Activated CD8-positive, alpha-beta memory T cell treated with anti-CD3 and anti-CD28 coated beads for 36 hours (primary cell): ENCODE measurements around the gene FILIP1. TPM values are rescaled to one million over a fixed set of nuclear protein-coding genes. Genes with fewer than 3 reads are reported as not detected.

Experiments
- CTCF ChIA-PET: fragments of 350-600 bp; sonication (Branson Sonifier 250); formaldehyde crosslinking; loops from one replicate; lab custom pipeline; 2021; ENCODE audit warnings: antibody characterized with exemption; lab: Charles Lee
- POLR2A ChIA-PET: fragments of 350-600 bp; sonication (Branson Sonifier 250); formaldehyde crosslinking; loops from one replicate; lab custom pipeline; 2021; ENCODE audit warnings: antibody characterized with exemption; lab: Charles Lee
- total RNA-seq, 2 experiments: library from RNA; stranded (reverse); gene quantifications; one replicate each; pipeline ENCODE4 v1.2.3, GENCODE V29; 2021

The FILIP1 gene
- total RNA-seq, 2 experiments from 2014 or later: not detected

DNA sequence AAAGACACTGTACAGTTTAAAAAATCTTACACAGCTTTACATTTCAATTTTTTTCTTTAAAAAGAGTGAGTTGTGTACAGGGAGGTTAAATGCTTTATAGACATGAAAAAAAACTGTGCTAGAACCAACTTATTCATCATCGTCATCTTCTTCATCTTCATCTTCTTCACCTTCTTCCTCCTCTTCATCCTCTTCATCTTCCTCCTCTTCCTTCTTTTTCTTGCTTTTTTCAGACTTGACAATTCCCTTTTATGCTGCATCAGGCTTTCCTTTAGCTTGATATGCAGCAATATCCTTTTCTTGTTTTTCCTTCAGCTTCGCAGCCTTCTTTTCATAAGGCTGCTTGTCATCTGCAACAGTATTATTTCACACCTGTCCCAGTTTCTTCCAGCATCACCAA, 174.7 kb downstream of the FILIP1 start:
- CTCF ChIA-PET: interaction anchor here (0.5 kb wide), 1 partner anchor 157 kb away, joined by 3 read pairs; no protein-coding TSS in a partner anchor
- POLR2A ChIA-PET: no interaction called here

DNA sequence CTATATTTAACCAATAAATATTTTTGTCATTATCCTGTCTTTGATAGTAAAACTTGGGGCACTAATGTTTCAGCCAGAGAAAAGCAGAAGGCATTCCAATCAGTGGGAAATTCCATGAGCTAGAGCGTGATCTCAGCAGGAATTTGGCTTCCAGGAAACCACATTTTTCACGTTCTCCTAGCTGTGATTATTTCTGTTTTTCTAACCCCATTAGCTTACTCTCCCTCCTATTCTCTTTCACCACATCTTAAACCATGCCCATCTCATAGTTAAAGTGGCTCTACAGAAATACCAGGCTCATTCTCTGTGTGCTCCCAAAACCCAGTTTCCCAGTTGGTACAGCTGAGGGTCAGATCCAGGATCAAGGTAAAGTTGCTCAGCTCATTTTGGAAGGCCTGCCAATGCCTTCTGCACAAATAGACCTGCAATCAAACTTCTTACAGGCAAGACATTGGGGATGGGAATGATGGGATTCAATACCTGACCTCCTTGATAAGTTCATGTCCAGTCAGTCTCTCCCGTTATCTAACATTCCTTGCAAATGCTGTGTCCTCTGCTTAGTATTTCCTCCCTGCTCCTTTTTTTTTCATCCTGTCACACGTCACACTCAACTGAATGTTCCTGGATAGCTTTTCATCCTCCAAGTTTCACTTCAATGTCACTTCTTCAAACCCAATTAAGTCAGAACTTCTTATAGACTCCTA, 175.9 kb downstream of the FILIP1 start:
- POLR2A ChIA-PET: no interaction called here
- CTCF ChIA-PET: interaction anchor here (0.6 kb wide), 1 partner anchor 77 kb away, joined by 3 read pairs; no protein-coding TSS in a partner anchor

DNA sequence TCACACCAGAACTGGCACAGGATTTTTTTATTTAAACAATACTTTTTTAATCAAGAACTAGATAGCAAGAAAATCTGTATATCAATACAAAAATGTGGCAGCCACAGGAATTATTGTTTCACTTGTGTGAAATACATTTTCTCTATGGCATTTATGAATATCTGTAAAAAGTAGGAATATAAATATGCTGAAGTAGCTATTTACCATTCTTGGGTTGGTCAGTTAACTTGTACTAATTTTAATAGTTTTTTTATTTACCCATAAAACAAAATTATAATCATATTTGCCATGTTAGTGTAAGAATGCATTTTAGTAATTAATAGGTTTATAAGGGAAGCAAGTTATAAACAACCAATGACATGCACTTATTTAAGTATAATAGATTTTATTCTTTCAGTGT, 177.6 kb downstream of the FILIP1 start:
- CTCF ChIA-PET: no interaction called here
- POLR2A ChIA-PET: no interaction called here

DNA sequence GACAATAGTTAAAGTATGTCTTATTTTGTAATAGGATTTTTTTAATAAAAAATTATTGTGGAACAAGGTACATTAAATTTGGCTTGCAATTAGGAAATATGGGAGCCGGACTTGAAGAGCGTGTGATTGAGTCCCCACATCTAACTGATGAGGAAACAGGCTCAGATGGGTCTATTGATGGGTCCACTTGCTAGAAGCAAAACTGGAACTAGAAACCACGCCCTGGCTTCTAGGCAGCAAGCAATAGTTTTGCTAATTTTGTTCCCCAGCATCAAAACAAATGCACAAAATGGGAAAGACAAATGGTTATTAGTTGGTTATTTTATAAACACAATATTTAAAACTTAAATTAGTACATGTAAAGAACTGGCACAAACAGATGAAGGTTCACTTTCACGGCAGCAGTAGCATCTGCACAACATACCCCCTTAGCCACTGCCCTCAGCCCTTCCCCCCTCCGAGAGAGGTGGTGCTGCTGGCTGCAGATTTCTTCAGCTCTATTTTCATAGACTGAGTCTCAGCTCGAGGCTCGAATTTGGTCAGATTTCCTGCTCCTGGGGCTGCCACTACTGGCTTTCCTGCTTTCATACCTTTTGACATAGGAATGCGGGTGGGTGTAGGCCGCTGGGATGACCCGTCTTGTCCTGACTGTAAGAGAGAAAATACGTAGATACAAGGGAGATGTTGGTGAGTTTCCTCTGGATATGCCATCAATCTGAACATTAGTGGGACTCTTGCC, 185.2 kb downstream of the FILIP1 start:
- ChIA-PET POLR2A (interaction anchor here (0.6 kb wide), 1 partner anchor 242 kb away, joined by 6 read pairs; no protein-coding TSS in a partner anchor), CTCF (no interaction called here)

DNA sequence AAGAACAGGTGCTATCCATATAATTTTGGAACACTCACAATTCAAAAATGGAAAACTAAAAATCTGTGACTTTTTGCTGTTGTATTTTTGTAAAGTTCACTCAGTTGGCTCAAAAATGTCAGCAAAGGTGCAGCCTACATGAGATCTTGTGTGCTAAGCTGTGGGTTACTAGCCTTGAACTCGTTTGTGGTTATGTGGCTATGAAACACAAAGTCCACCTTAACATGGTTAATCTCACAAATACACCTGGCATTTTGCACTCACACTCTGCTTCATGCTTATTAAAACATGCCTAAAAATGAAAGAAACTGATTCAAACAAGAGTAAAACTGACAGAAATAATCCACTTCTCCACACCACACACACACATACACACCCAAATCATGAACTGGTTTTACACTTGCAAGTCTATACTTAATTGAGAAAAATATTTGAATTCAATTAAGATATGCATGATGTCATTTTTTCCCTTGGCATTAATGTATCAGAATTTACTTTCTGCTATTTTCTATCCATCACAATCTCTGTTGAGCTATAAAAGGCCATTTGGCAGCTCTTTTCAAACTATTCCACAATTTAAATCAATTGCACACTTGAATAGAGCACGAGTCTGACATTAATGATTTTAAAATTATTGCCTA, 186.1 kb downstream of the FILIP1 start:
- CTCF ChIA-PET: no interaction called here
- POLR2A ChIA-PET: no interaction called here

DNA sequence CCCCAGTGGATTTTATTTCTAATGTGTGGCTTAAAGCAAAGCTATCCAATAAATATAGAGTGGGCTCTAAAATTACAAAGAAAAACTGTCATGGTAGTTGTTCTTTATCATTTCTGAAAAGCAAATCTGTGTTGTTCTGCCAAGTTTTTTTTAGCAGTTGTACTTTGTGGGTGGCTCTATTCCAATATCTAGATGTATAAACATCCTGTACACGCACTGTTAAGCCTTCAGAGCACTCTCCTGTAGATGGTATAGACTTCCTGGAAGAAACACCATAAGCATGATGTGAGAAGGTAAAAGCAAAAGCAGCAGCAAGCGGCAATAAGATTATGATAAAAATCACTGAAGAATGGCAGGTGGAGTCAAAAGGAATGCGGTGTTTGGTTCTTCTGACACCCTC, 187.5 kb downstream of the FILIP1 start:
- CTCF ChIA-PET: no interaction called here

DNA sequence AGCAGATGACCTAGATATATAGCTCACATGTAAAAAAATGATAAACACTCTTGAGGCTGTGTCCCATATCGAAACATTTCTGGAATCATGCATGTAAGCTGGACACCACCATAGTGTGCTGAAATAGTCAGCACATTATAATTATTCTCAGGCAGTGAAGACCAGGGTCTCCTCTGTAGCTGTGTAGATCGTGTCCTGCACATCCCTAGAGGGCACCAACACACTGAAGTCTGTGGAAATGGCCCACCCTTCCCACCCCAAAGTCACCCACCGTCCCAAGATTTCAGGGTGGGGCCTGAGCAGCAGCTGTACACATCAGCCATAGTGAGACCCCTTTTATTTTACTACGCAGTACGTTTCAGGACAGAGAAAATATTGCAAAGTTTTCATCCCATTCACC, 188.0 kb downstream of the FILIP1 start:
- CTCF ChIA-PET: no interaction called here

More for the DNA sequence above, 187.5 kb downstream of the FILIP1 start:
- POLR2A ChIA-PET: no interaction called here

DNA sequence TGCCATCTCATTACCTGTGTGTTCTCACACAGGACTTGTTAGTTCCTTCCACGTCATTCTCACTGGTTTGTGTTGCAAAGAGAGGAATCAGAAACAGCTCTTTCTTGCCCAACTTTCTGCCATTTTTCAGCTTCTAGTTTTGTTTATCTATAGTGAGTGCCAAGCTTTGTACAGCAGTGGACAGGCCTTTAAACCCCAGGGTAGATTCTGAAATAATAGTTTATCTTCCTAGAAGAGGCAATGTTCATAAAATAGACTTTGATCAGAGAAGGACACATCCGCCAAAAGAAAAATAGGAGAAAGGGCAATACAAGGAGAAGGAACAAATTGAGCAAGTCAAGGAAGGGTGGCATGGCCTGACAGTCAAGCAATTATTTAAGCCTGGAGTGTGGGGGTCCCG, 191.3 kb downstream of the FILIP1 start:
- CTCF ChIA-PET: no interaction called here
- POLR2A ChIA-PET: no interaction called here

More for the DNA sequence above, 188.0 kb downstream of the FILIP1 start:
- POLR2A ChIA-PET: no interaction called here

DNA sequence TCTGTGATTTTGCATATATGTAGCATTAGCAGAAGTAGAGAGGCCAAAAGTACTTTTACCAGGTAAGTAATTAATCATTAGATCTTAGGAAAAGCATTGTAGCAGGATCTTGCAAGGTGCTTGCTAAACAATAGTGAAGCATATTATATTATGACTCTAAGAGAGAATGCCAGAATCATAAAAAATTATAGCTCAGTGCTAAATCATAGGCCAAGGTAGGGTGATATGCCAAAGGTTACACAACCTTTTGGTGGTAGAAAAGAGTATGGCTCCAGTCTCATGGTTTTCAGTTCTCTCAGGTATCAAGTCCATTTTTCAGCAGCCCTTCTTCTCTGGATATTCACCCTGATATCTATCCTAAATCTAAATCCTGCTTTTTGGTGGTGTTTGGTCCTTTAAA, 192.1 kb downstream of the FILIP1 start:
- ChIA-PET POLR2A (no interaction called here), CTCF (no interaction called here)

DNA sequence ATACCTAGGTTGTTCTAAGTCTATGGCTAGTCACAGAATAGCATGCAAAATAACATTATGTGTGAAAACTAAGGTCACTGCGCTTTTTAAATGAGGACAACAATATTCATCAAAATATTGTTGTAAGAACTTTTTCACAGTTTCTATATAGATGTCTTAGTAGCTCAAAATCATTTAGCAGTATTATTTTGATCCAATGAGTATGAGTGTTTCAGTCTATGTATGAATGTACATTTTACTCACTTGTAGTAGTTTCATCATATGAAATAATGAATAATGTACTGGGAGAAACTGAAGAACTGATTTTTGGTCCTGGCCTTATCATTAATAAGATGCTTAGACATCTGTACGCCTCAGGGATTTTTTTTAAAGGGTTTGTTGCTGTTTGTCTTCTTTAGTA, 192.5 kb downstream of the FILIP1 start:
- CTCF ChIA-PET: no interaction called here

DNA sequence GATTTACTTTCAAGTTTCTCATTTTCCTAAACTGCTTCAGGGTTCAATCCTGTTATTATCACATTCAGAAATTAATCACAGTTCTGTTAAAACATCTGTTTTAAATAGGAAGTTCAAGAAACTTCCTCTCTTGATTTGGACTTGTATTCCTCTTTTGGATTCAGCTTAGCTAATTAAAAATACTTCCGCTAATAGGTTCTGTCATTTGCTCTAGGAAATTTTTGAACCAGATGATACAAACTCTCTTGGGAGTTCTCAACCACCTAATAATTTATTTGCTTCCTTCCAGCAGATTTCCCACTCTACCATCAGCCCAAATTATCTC, 193.1 kb downstream of the FILIP1 start:
- ChIA-PET POLR2A (no interaction called here), CTCF (interaction anchor here (0.6 kb wide), 1 partner anchor 17 kb away, joined by 3 read pairs; no protein-coding TSS in a partner anchor)

More for the DNA sequence above, 192.5 kb downstream of the FILIP1 start:
- POLR2A ChIA-PET: no interaction called here

DNA sequence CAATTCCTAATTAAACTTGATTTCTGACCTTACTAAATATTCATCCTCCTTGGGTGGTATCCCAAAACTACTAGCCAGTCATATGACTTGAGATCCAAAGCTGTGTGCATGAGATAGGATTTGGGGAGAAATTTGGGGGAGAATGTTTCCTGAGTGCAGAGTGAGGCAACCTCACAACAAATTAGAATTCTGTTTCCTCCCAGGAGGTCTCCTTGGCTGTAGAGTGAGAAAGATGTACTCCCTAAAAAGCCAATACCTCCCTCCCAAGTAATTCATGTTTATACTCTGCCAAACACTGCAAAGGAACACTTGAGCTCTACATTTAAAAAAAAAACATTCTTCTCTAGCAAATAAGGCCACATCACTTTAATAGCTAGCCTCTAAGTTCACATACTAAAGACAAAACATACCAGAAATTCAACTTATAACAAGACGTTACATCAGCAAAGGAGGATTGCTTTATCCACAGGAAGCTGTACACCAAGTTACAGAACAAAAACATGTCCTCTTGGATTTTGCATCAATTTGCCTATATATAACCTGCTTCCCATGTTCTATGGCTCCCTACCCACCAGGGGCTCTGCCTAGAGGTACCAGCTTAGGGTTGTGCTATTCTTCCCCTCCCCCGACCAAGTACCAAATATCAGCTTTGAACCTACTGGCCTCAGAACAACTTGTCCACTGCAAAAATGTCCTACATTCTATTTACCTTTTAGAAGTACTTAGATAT, 193.6 kb downstream of the FILIP1 start:
- CTCF ChIA-PET: interaction anchor here (0.6 kb wide), 1 partner anchor 16 kb away, joined by 3 read pairs; no protein-coding TSS in a partner anchor
- POLR2A ChIA-PET: no interaction called here

DNA sequence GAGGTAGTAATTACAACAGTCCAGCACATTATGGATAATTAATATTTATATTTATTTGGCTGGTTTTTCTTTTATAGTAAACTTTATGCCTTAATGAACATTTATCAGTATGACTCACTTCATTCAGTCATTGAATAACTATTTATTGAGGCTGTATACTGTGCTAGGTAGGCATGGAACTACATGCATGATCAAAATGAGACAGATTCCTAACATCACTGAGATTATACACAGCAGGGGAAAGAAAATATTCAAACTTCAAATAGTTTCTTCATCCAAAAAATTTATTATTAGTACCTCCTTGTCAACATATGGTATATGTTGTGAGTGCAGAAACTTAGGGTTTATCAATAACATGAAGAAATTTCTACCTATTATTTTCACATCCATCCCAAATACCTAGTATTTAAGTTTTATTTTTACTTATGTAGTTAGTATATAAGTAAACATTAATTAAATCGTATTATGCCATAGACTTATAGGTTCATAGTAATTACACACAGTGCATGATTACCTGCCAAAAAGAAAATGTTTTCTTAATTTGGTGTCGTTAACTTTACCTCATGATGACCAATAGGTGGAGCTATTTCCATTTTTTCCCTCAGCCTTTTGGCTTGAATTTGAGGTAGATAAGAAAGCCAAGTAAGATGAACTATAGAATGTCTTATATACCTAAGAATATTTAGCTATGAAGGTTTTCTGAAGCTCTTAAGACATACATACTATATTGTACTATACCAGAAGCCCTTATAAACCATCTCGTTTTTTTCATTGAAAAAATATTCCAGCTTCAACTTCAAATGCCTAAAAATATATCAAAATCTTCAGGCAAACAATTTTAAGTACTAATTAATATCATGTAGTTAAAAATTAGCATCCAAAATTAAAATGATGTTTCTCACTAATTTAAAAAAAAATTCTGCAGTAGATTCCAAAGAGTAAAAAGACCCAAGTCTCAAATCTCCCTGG, 196.5 kb downstream of the FILIP1 start:
- CTCF ChIA-PET: interaction anchor here (0.6 to 1.4 kb wide), 3 partner anchors 11 to 47 kb away, joined by 3 to 4 read pairs (median 3); partner anchors contain the start of gene TMEM30A
- POLR2A ChIA-PET: no interaction called here

DNA sequence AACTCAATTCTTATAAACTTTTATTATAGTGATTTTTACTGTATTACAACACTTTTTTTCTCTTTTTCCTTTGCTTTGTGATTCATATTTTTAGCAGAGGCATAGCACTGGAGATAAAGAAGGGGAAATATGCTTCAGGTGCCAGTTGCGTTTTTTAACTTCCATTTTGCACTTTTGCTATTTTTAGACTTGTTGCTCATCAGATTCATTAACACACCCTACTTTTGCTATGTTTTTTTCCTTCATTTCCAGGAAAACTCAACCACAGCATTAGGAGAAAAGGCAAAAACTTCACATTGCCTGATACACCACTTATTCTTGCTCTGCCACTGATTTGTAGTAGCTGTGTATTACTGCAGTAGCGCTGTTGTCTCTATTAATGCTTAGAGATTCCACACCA, 201.0 kb downstream of the FILIP1 start:
- ChIA-PET CTCF (no interaction called here), POLR2A (no interaction called here)

DNA sequence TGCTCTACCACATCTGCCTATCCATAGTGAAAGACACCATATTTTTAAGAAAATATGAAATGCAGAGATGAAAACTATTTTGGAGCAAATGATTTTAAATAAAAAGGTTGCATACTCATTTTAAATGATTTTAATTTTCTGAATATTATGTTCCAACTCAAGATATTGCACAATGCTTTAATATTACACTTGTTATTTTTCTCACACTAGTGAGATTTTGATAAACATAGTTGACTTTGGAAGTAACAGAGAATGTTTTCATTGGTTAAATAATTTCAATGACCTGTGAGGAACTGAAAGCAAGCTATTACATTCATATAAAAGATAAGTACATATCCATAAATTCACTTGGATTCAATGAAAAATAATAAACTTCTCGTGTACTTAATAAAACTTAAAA, 201.9 kb downstream of the FILIP1 start:
- CTCF ChIA-PET: no interaction called here
- POLR2A ChIA-PET: no interaction called here

DNA sequence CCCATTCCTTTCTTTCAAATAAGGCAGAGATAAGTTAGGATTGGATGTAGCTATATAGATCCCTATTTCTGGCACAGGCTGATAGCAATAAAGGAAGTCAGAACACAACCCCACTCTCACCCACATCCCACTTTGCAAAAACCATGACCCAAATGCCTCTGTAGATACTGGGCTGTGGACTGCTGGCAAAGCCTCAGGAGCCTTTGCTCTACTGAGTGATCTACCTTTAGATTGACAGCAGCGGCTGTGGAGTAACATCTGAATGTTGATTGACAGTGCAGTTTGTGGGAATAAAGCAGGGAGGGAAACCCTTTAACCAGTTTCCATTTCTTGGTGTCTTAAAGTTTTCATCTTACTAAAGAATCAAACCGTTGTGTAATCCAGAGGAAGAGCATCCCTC, 202.3 kb downstream of the FILIP1 start:
- ChIA-PET CTCF (no interaction called here), POLR2A (no interaction called here)

DNA sequence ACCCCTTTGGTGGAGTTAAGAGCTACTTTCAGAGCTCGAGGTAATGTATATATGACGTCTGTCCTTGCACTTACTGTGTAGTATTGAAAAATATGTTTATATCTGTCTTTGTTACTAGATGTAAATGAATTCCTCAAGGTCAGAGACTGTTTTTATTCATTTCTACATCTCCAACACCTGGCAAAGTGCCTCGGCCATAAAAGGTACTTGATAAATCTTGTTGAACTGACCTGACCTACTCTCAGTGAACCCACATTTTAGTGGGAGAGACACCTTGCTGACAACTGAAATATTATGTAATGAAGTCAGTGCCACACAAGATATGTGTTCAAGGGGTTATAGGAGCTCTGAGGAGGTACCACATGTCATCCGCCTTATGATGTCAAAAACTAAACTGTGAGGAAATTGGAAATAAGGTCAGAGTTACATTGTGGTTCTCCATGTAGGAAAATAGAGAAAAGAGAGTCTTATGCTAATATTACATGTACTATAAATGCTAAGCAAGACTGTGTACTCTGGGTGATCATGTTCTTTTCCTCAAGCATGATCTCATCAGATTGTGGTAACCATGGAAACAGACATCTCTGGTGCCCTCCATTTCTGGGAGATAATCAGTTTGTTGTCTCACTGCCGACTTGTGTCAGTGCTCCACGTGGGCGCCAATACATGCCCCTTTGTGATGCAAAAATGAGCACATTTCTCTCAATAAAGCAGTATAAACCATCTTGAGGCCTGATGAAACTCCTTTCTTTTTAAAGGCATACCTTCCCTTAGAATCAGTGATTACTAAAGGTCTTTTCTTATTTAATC, 203.3 kb downstream of the FILIP1 start:
- ChIA-PET CTCF (no interaction called here), POLR2A (no interaction called here)

DNA sequence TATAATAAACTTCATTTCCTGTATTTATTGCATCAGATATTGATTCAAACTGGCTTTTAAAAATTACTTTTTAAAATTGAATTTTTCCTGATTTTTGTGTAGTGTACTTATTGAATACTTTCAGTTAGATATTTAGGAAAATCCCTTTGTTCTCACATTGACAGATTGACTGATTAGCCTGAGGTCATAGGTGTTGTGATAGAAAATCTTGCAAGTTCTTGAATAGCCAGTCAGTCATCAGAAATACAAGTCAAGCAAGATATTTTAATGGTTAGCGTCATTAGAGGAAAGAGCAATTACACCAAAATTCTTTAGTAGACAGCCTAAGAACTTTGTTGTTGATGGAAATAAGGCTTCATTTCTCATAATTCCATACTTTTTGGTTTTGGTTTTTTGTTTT, 205.6 kb downstream of the FILIP1 start:
- CTCF ChIA-PET: no interaction called here
- POLR2A ChIA-PET: no interaction called here
